ENCODE measurements around the gene UNC79. TPM values are rescaled to one million over a fixed set of nuclear protein-coding genes. Genes with fewer than 3 reads are reported as not detected.

Gene UNC79
- total and polyA plus RNA-seq, 8 donors, result 1.2 to 3.8 (median 1.7) TPM

DNA sequence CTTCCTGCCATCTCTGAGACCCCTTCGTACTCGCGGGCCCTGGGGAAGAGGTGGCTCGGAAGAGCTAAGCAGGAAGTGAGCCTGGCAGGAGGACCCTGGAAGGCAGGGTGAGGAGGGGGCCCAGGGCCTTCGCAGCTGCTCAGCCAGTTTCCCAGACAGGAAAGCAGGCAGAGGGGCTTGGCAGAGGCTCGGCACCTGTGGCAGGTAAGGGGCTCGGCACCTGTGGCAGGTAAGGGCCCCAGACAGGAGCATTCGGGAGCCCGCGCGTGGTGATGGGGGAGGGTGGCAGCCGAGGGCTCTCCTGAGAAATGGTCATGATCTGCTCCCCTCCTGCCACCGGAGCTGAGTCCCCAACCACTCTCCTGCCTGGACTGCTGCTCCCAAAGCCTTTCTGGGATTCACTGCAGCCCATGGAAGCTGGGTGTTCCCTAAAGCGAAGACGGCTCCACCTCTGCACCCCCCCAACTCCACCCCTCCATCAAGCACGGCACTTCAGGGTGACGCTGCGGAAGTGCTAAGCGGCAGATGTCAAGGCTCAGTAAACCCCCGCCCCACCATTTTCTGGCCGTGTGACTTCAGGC lies 294.4 kb downstream of the UNC79 start:
- Histone ChIP-seq H3K4me1 (no peaks in the 10 kb centered on the region), H3K4me3 (no peak overlapping the region), H3K9me3 (no peaks in the 10 kb centered on the region), H3K27me3 (no peaks in the 10 kb centered on the region), H3K36me3 (no peaks in the 10 kb centered on the region), H3K27ac (no peak overlapping the region)
- DNase-seq, result peak in 1 of 6 donors; percentile 51
- 66 to 71% methylated on average over 21 of the region's 21 CpGs for WGBS, 2 donors
- no peak for FAIRE-seq
- intact Hi-C loops (cut with DNase I), result no loop called here
- ATAC-seq, result no peak
- TF ChIP-seq, protein P1, sequence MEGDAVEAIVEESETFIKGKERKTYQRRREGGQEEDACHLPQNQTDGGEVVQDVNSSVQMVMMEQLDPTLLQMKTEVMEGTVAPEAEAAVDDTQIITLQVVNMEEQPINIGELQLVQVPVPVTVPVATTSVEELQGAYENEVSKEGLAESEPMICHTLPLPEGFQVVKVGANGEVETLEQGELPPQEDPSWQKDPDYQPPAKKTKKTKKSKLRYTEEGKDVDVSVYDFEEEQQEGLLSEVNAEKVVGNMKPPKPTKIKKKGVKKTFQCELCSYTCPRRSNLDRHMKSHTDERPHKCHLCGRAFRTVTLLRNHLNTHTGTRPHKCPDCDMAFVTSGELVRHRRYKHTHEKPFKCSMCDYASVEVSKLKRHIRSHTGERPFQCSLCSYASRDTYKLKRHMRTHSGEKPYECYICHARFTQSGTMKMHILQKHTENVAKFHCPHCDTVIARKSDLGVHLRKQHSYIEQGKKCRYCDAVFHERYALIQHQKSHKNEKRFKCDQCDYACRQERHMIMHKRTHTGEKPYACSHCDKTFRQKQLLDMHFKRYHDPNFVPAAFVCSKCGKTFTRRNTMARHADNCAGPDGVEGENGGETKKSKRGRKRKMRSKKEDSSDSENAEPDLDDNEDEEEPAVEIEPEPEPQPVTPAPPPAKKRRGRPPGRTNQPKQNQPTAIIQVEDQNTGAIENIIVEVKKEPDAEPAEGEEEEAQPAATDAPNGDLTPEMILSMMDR (IDR thresholded peaks at IDR 0.05), result no peak

DNA sequence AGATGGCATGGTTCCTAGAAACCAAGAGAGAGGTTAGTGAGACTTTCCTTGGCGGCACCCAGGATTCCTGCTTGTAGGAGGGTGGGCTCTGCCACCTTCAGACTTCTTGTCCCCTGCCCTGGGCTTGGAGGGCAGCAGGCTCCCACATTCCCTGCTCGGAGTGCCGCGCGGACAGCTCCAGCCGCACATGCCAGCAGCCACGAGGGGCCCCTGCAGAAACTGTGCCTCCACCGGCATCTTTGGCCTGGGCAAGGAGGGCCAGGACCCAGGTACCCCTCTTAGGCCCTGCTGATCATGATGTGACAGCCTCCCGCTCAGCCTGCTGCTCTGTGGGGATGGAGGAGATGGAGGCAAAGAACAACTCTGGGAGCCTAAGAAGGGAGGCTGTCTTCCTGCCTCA lies 295.3 kb downstream of the UNC79 start:
- no peak overlapping the region for H3K4me3 ChIP-seq
- H3K9me3 ChIP-seq, result no peaks in the 10 kb centered on the region
- ATAC-seq, result no peak
- WGBS, 2 donors, result 86 to 92% methylated on average over 9 of the region's 9 CpGs
- H3K27me3 ChIP-seq, result no peaks in the 10 kb centered on the region
- TF ChIP-seq, protein P1 (IDR thresholded peaks at IDR 0.05), result no peak
- H3K27ac ChIP-seq, result no peak overlapping the region
- no peaks in the 10 kb centered on the region for H3K36me3 ChIP-seq
- intact Hi-C loops (cut with DNase I), result no loop called here
- no peak for FAIRE-seq
- peak in 1 of 6 donors; percentile 29 for DNase-seq
- no peaks in the 10 kb centered on the region for H3K4me1 ChIP-seq

DNA sequence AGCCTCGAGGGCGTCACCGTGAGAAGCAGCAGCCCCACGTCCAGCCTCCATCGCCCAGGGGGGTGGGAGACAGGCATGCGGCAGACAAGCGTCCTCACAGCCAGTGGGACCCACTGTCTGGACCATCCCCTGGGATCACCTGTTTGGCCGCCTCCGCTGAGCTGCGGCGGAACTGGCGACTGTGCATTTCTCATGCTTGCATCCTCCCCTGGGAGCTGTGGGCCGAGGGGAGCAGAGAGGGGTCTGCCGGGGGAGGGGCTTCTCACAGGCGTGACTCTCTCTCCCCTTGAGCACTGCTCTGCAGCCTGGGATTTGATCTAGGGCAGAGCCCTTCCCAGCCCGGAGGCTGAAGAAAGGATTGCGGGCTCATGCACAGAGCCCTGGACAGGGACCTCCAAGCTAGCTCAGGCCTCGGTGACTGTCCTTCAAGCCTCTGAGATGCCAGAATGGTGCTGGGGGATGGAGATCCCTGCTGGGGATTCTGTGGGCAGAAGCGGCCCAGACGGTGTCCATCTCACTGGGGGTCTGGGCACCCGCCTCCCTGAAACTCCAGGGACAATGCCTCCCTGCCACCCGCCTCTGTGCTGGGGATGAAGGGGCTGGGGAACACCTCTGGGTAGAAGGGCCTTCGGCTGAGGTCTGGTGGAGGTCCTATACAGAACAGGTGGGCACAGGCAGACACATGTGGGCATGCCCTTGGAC lies 296.5 kb downstream of the UNC79 start:
- TF ChIP-seq, protein P1 (IDR thresholded peaks at IDR 0.05), result no peak
- Histone ChIP-seq H3K36me3 (no peaks in the 10 kb centered on the region), H3K27ac (no peak overlapping the region), H3K27me3 (no peaks in the 10 kb centered on the region), H3K4me1 (no peaks in the 10 kb centered on the region), H3K4me3 (no peak overlapping the region), H3K9me3 (no peaks in the 10 kb centered on the region)
- FAIRE-seq (no peak), DNase-seq (peak in 1 of 6 donors; percentile 37), ATAC-seq (no peak)
- 64 to 75% methylated on average over 23 of the region's 23 CpGs for WGBS, 2 donors
- intact Hi-C loops (cut with DNase I), result no loop called here

DNA sequence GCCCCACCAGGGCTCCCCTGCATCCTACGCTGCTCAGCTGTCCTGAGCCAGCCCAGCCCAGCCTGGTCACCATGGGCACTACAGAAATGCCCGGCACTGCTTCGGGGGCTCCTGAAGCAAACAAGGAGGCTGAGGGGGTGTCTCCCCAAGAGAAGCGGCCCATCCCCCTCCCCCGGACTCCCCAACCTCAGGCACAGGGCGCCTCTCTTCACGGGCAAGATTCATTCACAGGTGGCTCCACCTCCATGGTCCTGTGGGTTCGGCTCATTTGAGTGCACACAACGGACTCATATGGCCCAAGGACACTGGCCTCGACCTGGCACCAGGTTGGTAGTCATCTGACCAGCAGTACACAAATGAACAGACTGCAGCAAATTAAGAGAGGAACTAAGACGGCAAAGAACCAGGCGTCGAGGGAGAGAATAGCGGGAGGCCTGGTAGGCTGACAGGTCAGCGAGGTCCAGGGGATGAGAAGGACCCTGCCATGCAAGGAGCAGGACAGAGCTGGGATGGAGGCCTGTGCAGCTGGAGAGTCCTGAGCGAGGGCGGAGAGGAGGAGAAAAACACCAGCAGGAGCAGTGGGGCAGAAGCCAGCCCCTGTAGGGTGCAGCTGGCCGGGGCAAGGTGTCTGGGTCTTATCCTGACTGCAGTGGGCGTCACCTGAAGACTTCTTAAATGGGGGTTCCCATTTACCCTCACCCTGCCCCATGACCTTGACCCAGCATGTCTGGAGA lies 297.3 kb downstream of the UNC79 start:
- WGBS, 2 donors, result 80 to 82% methylated on average over 19 of the region's 19 CpGs
- H3K36me3 ChIP-seq, result no peaks in the 10 kb centered on the region
- no peak overlapping the region for H3K27ac ChIP-seq
- no peaks in the 10 kb centered on the region for H3K27me3 ChIP-seq
- no peaks in the 10 kb centered on the region for H3K9me3 ChIP-seq
- TF ChIP-seq, protein P1 (IDR thresholded peaks at IDR 0.05), result no peak
- FAIRE-seq, result no peak
- no peak overlapping the region for H3K4me3 ChIP-seq
- no peak for ATAC-seq
- intact Hi-C loops (cut with DNase I), result no loop called here
- peak in 1 of 6 donors; percentile 47 for DNase-seq
- H3K4me1 ChIP-seq, result no peaks in the 10 kb centered on the region
